NCI-H2171 treated with DMSO at 0.1 percent for 48 hours (cell line): Measurements from ENCODE around the gene ZCCHC9.

Source experiments
- DNase-seq: peaks from one replicate; lab custom pipeline; 2025; lab: John Stamatoyannopoulos, UW

The ZCCHC9 gene

DNA sequence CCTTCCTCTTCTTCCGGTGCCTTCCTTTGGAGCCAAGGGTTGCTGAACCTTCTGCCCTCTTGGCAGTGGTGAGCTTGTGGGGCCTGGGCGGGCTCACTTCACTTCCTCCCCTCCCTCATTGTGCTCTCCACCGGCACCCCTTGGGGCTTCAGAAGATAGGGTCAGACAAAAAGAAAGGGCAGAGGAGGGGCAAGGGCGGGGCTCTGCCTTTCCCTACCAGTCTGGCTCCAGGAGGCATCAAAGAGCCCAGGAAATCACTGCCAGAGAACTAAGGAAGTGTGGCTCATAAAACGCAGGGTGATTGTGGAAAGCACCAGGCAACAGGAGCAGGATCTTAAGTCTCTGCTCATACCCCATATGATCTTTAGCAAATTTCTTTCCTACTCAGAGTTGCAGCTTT lies 57.7 kb downstream of the ZCCHC9 start:
- no peak for DNase-seq

GRCh38 chr5:81359881-81360280 lies 58.5 kb downstream of the ZCCHC9 start:
- DNase-seq, result no peak

- no peak for DNase-seq
Measured at GRCh38 chr5:81360640-81361039, 59.3 kb downstream of the ZCCHC9 start.

DNA sequence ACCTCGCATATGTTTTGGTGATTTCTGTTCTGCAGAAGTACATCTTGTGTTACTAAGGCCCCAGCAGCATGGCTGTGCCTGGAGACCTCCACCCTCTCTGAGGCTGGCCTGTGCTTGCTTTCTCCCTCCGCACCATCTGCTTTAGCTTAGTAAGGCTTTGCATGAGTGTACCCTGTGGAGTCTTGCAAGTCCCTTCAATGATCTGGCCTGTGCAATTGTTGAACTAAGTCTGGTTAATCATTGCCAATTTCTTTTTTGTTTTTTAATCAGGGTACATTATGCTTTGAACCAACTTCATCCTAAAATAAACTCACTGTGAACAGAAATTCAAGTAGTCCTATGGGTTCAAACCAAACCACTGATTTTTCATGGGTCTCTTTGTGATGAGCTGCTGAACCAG lies 60.2 kb downstream of the ZCCHC9 start:
- peak; percentile 3 for DNase-seq
